G401.6 (cell line): Measurements from ENCODE around the gene CDK2.
"Not testable (repeated sequence)": the region's sequence is repeated elsewhere in the genome, so short reads cannot be mapped to it uniquely, and the experiment has no call there.

ENCODE experiments used
- FAIRE-seq: peaks from 2 replicates; lab custom pipeline; 2012; peaks lifted over from hg19 to GRCh38; lab: Jason Lieb, UNC

Gene CDK2

DNA sequence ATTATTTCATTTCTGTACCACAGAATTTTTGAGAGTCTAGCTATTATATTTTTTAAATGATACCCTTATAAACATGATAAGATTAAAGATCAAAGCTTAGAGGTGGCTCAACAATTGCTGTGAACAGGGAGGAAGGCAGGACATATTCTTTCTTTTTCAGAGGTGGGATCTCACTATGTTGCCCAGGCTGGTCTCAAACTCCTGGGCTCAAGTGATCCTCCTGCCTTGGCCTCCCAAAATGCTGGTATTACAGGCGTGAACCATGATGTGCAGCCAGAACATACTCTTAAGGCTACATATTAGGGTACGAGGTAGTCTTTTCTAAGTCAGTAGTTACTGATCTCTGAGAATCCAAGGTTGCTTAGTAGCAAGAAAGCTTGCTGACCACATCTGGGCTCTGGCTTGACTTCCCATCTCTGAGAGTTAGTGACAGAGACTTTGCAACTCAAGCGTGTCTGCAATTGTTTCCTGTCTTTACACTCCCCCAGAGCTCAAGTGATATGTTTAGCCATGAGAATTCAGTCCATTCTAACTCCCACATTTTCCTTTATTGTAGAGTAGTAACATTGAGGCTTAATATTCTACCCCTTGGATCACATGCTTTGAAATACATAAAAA, 15.8 kb downstream of the CDK2 start:
- no peak for FAIRE-seq

DNA sequence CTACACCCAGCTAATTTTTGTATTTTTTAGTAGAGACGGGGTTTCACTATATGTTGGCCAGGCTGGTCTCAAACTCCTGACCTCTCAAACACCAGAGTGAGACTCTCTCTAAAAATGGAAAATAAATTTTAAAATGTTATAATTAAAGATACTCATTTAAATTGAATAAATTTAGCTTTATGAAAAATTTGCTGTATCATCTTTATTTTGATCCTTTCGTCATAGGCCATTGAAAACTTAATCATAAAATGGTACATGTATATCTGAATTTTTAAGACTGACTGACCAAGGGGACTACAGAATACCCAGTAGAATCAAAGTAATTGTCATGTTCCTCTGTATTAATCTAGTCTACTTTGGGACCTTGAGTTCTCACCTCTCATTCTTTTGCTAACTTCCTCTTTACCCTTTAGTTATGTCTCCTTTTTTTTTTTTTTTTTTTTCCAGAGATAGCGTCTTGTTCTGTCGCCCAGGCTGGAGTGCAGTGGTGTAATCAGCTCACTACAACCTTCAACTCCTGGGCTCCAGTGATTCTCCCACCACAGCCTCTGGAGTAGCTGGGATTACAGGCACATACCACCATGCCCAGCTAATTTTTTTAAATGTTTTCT, 16.7 kb downstream of the CDK2 start:
- no peak for FAIRE-seq

DNA sequence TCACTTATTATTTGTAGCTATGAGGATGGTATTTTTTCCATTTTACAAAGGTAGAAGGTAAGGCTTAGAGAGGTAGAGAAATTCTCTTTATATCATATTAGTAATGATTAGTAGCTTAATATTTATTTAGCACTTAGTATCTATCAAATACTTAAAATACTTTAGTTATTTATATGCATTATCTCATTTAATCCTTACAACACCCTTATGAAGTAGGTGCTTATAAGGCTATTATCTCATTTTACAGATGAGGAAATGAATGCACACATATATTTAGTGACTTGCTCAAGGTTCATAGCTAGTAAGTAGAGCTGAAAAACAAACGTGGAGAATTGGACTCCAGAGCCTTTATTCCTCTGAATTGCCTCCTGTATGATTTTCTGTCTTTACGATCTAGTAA, 18.2 kb downstream of the CDK2 start:
- no peak for FAIRE-seq

DNA sequence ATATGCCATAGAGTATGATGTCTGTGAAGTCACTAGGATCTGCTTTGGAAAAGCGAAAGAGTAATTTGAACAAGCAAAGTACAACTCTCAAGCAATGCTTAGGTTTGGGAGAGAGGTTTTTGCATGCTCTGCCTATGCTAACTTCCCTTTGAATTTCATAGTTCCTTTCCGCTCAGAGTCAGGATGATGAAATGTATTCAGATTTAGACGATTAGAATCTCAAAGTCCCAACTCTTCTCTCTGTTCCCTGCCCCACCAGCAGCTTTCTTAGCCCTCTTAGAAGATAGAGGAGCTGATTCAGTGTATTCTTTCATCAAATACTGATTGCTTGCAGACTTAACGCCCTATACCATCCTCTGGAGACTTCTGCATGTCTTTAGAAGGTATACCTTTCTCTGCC, 18.7 kb downstream of the CDK2 start:
- FAIRE-seq: no peak

DNA sequence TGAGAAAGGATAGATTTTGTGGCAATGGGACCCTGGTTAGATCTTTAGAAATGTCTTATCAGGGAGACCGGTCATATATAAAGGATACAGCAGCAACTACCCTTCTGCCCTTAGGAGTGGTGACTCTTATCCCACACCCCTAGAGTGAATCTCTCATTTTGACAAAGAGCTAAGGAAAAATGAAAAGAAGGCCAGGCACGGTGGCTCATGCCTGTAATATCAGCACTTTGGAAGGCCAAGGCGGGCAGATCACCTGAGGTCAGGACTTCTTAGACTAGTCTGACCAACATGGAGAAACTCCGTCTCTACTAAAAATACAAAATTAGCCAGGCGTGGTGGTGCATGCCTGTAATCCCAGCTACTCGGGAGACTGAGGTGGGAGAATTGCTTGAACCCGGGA, 19.3 kb downstream of the CDK2 start:
- FAIRE-seq: not testable (repeated sequence)

DNA sequence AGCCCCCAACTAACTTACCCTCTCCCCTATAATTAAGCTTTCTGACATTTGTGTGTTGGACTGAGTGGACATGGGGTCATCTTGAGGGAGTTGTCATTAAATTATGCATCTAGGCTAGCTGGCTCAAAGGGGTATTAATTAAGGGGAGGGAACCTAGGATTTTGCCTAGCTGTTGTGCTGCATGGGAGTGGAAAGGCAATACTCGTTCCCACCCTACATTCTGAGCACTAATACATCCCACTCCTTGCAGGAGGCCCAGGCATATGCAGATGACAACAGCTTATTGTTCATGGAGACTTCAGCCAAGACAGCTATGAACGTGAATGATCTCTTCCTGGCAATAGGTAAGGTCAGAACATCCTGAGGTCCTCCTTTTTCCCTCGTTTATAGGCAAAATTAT, 24.5 kb downstream of the CDK2 start:
- no peak for FAIRE-seq

DNA sequence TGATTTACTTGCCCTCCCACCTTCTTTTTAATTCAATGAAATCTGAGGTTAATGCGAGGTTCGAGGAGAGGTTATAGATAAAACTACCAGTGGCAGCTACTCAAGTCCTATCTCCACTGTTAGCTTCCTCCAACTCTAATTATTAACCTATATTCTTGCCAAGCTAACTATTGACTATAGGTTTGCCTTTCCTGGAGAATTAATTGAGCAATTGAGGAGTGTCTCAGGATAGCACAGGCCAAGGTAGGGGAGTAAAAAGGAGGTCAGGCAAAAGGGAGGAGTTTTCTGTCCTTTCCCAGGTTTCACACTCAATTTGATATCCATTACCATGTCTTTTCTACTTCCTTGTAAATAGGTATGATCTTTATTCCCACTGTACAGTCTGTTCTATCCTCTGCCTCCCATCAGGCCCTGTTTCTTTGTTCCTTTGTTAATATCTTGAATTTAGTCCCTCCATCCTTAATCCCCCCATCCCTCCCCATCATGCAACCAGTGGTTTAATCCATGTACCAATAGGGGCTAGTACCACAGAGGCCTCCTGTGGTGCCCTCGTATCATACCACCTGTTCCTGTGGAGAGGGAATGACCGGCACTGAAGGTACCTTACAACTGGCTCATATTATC, 26.7 kb downstream of the CDK2 start:
- no peak for FAIRE-seq

DNA sequence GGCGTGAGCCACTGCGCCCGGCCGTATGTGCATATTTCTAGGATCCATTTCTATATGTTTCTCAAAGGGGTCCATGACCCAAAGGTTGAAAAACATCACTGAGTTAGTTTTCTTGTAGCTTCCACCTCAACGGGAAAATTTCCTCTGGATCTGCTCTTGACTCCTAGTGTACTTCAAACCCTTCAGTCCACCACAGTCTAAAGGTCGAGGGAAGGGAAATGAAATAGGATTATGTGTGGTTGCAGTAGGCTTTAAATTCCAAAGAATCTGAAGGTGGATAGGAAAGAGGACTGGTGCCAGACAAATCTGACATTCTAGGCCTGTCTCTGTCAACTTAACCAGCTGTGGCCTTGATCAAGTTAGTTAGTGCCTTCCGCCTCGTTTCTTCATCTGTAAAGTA, 28.7 kb downstream of the CDK2 start:
- no peak for FAIRE-seq

DNA sequence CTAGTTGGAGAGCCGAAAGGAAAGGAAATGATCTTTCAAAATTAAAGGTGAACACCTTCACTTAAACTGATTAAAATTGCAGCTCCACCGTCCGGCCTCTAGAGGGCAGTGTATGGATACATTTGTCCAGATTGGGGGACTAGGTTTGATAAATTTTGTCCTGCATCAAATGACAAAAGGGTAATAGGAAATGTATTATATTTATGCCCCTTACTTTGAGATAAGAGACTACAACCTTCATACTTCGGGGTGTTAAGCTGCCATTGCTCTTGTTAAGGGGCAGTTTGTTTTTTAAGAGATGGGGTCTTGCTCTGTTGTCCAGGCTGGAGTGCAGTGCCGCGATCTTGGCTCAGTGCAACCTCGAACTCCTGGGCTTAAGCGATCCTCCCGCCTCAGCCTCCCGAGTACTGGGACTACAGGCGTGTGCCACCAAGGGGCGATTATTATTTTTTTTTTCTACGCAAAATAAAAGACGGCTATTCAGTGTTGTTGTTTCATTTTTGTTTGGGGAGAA, 29.6 kb downstream of the CDK2 start:
- peak; percentile 92 for FAIRE-seq

DNA sequence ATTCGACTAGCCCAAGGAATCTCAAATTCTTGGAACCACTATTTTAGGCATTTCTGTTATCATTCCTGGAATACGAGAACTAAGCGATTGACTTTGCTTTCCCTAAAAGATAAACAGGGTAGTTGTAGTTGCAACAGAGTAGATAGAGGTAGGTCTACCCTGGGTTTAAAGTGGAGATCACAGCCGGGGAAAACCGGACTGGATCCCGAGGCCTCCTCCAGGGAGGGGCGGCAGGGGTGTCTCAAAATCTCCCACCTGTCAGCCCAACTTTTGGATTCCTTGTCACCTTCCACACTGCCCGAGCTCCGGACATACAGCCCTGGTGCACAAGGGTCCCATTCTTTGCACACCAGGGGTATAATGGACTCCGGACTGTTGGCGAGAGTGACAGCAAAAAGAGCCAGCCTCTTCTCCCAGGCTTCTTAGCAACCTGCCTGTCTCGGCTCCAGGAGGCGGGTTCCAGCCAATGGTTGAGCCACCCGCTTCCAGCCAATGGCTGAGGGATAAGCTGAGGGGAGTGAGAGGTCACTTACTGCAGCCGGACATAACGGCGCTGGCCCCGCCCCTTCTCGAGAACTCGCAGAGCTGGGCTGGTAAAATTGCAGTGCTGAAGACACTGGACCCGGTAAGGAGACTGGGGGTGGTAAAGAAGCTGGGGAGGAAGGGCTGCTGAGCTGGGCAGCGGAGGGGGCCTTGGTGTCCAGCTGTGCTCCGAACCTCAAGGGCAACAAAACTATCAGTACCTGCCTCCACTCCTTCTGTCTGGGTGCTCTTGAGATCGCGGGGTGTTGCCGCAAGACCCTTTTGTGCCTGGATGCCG, 30.3 kb downstream of the CDK2 start, which contains the start of gene SUOX:
SUOX (plus strand) TSS at position 562 of the 820 bp plus-strand sequence. CDS start 4,946 bp downstream, outside the sequence.
- FAIRE-seq: peak; percentile 99

DNA sequence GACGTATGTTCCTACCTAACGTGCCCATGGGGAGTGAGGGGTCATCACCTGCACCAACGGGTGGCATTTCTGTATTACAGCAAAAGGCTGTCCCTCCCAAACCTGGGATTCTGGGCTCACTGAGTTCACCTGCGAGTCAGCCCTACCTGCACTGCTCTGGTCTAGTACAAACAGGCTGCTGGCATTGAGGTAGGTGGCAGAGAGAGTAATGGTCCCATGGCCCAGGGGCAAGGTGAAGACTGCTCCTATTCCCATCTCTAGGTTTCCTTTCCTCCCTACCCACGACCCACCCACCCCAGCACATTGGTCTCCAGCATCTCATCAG, 30.9 kb downstream of the CDK2 start:
- FAIRE-seq: no peak

DNA sequence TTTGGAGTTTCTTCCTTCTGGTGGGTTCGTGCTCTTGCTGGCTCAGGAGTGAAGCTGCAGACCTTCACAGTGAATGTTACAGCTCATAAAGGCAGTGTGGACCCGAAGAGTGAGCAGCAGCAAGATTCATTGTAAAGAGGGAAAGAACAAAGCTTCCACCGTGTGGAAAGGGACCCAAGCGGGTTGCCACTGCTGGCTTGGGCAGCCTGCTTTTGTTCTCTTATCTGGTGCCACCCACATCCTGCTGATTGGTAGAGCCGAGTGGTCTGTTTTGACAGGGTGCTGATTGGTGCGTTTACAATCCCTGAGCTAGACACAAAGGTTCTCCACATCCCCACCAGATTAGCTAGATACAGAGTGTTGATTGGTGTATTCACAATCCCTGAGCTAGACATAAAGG, 32.9 kb downstream of the CDK2 start:
- FAIRE-seq: not testable (repeated sequence)

DNA sequence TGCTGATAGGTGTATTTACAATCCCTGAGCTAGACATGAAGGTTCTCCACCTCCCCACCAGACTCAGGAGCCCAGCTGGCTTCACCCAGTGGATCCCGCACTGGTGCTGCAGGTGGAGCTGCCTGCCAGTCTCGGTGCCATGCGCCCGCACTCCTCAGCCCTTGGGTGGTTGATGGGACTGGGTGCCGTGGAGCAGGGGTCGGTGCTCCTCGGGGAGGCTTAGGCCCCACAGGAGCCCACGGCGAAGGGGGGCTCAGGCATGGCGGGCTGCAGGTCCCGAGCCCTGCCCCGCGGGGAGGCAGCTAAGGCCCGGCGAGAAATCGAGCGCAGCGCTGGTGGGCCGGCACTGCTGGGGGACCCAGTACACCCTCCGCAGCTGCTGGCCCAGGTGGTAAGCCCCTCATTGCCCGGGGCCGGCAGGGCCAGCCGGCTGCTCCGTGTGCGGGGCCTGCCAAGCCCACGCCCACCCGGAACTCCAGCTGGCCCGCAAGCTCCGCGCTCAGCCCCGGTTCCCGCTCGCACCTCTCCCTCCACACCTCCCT, 33.4 kb downstream of the CDK2 start:
- not testable (repeated sequence) for FAIRE-seq

DNA sequence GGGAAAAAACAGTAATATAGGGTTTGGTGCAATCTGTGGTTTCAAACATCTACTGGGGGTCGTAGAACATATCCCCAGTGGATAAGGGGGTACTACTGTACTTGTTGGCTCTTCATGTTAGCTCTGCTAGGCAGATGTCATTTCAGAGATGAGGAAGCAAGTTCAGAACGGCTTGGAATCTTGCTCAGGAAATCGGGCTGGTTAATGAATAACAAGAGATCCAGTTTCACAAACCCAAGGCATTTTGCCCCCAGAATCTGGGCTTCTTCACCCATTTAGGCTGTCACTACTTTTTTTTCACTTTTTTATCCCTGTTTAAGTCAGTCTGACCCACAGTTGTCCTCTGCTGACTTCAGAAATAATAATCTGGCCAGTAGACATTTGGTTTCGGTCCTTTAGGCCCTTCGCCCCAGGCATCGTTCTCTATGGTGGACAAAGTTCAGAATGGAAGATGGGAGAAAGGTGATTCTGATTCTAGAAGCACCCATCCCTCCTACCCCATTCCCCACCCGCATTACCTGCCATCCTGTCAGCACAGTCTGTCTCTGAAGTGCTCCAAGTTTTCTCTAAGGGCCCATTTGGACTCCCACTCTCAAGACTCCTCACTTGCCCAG, 35.0 kb downstream of the CDK2 start:
- no peak for FAIRE-seq

DNA sequence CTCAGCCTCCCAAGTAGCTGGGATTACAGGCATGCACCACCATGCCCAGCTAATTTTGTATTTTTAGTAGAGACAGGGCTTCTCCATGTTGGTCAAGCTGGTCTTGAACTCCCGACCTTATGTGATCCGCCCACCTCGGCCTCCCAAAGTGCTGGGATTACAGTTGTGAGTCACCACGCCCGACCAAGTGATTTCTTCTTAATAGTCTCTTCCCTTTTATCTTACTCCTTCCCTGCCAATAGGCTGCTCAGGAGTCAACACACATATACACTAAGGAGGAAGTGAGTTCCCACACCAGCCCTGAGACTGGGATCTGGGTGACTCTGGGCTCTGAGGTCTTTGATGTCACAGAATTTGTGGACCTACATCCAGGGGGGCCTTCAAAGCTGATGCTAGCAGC, 36.7 kb downstream of the CDK2 start:
- FAIRE-seq: not testable (repeated sequence)

DNA sequence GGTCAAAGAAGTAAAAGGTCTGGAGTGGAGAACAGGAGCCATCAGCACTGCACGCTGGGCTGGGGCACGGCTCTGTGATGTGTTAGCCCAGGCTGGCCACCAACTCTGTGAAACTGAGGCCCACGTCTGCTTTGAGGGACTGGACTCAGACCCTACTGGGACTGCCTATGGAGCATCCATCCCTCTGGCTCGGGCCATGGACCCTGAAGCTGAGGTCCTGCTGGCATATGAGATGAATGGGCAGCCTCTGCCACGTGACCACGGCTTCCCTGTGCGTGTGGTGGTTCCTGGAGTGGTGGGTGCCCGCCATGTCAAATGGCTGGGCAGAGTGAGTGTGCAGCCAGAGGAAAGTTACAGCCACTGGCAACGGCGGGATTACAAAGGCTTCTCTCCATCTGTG, 37.6 kb downstream of the CDK2 start:
- FAIRE-seq: no peak

DNA sequence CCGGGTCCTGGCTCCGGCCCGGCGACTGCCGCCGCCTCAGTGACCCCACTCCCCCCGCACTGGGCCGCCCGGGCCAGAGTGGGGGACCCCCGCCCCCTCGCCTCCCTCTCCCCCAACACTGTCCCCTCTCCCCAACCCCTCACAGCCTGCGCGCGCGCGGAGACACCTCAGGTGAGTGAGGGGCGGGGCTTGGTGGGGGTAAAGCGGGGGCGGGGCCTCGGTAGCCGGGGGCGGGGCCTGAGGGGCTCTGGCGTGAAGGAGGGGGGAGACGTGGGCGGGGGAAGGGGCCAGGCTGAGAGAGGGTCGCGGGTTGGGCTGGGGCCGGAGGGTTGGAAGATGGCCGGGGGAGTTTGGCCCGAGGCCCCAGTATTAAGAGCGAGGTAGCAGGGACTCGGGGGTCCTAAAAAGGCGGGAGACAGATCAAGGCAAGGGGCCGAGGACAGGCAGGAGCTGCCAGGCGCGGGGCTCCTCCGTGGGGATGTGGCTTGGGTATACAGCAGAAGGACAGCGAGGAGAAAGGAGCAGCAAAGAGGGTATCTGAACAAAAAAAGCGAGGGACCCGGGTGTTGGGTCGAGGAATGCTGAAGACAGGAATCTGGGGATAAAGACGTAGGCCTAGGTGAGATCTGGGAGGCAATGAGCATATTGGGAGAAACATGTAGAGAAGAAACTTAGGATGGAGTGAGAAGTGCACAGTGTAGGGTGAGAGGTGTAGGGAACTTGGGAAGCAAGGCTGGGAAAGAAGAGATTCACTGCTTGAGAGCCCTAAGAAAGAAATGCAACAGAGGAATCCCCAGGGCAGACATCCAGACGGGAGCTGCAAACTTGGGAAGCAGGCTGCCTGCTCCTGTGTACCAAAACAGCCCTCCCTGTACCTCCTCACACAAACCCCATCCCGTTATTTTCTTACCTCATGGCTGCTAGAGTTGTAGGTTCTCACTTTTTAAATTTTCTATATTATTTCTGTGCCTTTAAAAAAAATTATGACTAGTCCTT, 41.2 kb downstream of the CDK2 start:
- no peak for FAIRE-seq

DNA sequence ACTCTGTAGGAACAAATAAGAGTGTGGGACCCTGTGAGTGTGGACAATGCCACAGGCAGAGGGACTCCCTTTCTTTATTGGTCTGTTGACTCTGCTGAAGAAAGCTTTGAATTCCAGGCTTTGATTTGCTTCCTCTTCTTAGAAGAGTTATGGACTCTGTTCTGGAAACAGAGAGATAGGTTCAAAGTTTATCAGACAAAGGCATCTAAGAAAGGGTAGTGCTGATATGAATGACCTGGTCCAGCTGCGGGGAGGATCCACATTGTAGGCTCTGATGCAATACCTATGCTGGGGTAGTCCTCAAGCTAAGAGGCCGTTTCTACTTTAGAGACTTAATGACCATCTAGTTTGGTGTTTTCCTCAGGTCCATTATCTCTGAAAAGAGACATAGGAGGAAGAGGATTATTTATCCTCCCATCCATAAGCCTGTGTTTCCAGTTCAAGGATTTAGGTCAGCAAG, 43.5 kb downstream of the CDK2 start:
- FAIRE-seq: no peak

DNA sequence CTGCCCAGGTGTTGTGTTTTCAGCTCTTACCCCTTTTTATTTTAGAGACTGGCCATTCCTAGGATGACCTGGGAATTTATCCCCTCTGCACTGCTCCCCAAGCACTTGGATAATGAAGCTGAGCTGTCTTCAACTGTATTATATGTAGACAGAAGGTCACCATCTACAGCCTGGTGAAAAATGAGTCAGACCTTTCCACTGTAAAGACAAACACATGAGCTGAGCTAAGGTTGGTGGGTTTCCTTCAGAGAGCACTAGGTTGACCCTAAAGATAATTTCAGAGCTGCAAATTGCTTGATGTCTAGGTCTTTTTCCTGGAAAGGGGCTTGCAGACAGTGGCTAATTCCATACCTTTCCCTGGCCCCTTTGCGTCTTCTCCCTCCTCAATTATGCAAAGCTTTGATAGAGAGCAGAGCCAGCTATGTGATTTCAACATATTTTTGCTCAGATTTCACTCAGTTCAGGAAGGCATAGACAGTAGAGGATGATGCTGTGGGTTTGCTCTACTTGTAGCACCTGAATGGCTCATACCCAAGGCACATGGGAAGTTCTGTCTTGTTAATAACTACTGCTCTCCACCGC, 45.0 kb downstream of the CDK2 start:
- FAIRE-seq: no peak

DNA sequence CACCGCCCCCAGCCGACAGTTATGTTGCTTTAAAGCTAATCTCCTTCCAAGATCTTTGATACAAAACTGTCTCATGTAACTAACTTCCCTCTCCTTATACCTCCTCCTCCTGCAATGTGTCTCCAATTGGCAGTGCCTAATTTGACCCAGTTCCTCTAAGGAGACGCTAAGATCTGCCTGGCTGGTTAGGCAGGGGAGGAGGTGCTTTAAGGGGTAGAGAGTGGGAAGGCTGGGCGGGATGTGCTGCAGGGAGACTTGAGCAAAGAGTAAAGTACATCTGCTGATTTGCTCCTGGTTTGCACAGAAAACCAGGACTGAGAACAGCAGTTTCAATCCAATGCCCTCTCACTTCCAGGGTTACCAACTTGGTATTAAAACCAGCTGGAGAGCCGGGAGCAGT, 46.9 kb downstream of the CDK2 start:
- FAIRE-seq: no peak
